Activated T-cell treated with anti-CD3 and anti-CD28 coated beads for 24 hours (primary cell): ENCODE data around the gene RAPGEF4.

ENCODE experiments used
- DNase-seq: peaks from one replicate; pipeline ENCODE4 v3.0.0-alpha.2; 2020; ENCODE audit warnings: low read depth

Gene RAPGEF4

DNA sequence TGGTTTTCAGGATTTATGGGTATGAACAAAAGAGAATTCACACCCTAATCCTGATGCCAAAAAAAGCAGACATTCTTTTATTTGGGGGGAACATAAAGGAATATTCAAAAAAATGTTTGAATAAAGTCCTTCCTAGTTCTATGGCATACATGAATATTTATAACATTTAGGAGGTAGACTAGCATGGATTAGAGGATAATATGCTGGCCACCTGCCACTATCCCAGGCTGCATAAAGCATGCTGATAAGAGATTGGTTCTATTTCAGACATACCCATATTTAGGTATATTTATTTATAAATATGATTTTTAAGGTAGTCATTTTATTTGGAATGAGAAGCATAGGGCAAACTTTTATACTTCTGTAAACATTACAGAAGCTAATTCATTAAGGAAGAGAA lies 305.1 kb downstream of the RAPGEF4 start:
- DNase-seq: no peak

DNA sequence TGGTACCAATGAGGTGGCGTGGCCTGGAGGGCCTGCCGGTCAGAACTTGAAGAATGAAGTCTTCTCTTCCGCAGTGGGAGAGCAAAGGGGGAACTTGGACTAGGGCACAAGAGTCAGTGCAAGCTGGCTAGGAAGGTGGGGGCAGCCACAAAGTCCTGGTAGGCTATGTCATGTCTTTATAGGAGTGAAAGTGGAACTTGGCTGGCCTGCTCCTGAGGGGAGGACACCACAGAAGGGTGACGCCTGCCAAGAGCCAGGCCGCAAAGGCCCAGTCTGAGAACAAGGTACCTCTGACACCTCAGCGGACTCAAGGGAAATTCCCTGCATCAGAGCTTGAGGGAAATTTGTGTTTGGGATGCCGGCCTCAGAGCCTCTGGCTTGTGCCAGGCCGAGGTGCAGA lies 307.8 kb downstream of the RAPGEF4 start:
- DNase-seq: no peak

DNA sequence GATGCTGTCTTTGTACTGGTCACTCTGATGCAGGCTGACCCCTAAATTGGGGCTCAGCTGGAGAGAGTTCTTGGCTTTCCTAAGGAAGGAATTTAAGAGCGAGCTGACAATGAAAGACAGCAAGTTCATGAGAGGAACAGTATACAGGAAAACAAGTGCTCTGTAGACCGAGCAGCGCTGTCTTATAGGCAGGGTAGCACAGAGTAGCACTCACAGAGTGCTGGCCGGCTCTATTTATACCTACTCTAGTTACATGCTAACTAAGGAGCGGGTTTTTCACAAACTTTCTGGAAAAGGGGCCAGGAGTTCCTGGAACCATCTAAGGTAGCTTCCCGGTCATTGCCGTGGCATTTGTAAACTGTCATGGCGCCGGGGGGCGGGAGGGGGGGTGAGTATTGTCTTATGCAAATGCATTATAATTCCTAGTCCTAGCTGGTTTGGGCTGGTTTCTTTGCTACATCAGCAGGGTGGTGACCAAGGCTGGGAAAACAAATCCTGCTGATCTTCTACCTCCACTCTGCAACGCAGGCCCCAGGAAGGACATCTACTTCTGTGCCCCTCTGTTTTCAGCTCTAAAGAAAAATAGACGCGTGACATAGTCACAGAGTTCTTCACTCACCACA lies 308.4 kb downstream of the RAPGEF4 start:
- DNase-seq: no peak

DNA sequence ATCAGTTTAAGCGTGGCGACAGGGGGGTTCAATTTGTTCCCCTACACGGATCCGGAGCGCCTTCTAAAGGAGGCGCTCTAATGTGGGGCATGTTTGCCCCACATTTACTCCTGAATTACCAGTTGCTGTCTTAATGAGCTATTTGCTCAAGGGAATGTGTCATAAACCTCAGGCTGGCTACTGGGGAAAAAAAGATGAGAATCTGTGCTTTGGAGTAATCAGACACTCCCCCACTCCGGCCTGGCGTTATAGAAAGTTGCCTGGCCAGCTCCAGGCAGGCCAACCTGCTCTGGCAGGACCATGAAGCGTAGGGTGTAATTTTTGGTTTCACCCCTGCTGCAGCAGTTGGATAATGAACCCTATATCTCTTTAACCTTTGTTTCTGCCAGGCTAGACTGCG lies 309.0 kb downstream of the RAPGEF4 start:
- DNase-seq: no peak

DNA sequence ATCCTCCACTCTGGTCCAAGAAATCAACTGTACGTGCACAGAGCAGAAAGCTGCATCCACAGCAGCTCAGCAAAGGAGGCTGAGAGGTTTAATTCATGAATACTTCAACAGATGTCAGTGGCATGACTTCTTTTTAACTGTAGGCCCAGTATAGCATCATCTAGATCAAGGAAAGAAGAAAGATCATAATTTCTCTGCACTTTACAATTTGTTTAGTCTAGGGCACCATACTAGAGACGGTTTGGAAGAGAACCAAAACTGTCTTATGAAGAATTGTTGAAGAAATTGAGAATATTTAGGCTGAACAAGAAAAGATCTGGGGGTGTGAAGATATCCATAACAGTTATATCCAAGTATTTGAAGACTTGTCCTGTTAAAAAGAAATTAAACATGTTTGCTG lies 309.5 kb downstream of the RAPGEF4 start:
- no peak for DNase-seq

DNA sequence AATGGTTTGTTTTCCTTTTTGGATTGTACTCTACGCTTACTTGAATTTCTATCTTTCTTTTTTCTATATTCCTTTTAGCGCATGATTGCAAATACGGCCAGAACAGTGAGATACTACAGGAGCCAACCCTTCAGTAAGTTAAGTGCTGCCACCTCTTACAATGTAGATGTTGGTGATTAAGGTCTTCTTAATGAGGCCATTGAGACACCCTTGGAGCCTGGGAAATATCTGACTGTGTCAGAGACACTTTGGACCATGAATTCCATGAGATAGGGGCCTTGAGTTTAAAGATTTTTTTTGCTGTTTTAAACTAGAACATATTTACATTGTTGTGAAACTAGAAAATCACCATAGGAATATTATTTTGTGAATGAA lies 312.9 kb downstream of the RAPGEF4 start:
- DNase-seq: no peak

DNA sequence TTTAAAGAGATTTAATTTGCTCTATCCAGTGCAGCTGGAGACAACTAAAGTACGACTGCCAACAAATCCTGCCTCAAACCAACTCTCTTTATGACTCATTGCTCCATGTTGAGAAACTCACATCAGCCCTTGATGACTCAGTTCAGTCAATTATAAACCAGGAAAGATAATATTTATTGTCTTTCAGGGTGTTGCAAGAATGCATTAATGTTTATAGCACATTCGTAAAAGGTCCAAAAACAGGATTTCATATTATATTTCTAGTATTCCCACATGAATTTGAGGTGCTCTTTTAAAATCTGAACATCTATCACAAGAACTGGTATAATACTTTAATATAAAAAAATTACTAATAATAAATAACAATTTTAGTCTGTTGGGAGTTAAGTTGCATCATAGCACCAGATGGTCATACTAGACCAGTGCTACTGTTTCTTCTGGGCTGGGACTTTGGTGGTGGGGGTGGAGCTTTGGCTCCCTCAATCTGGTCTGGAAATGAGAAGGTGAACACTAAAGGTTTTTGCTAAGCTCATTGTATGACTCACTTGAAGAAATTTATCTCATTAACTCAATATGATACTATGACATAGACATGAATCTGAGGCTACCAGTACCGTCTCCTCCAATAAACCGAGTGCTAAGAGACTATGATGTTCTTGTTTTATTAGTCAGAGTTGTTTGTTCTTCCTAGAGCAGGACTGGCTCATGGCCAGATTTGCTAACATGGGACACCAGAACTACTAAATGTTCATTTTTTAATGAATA lies 313.4 kb downstream of the RAPGEF4 start:
- peak; percentile 24 for DNase-seq

DNA sequence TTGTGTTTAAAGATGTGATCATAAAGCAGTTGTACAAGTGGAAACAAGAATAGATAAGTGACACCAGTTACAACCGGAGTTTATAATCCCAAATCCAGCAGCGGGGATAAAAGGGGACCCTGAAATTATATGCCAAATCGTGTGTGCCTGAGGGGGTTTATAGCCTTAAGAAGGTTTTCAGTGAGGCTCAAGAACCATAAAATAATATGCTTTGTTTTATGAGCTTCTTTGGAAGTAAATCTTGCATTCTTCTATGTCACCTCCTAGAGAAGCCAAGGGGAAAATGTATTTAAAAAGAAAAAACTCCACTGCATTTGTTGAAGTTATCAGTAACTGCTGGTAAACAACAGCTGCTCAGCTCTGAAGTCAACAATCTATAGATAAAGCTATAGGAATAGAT lies 314.2 kb downstream of the RAPGEF4 start:
- no peak for DNase-seq

DNA sequence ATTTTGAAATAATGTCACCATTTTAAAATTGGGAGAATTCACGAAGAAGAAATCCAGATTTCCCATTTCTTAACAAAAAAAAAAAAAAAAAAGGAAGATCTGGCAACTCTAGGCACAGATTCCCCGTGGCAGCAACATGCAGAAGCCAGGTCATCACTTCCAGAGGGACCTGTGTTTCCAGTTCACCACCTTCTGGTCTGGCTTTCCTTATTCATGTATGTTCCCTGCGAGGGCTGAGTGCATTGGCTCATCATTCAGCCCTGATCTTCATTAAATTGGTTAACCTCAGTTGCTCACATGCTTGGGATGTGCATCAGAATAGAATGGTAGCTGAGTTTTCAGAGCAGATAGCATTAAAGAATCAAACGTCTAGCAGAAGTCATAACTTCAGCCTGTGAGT lies 315.0 kb downstream of the RAPGEF4 start:
- DNase-seq: no peak

DNA sequence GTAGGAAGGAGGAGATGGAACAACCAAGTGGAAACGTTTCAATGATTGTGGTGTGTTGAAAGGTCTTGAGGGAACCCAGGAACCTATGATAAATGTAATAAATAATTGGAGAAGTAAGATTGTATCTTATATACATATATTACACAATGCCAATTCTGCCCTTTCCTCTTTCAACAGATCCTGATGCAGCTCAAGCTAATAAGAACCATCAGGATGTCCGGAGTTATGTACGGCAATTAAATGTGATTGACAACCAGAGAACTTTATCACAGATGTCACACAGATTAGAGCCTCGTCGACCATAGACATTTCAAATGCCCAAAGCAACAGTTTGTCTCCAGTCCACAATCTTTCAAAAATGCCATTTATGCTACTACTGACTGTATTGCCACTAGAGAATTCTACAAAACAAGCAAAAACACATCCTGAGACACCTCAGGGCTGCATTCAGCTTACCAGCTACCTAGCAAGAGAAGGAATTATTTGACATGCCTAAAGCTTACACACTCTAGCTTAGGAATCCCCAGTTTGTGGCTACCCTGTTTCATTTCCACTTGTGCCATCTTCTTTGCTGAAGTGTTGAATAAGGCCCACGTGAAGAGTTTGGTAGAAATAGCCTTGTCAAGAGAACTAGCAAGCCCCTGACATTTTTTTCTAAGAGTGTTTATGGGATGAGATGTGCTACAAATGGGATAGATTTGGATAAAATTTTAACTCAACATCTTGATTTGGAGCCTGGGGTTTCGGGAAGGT lies 316.0 kb downstream of the RAPGEF4 start:
- no peak for DNase-seq

DNA sequence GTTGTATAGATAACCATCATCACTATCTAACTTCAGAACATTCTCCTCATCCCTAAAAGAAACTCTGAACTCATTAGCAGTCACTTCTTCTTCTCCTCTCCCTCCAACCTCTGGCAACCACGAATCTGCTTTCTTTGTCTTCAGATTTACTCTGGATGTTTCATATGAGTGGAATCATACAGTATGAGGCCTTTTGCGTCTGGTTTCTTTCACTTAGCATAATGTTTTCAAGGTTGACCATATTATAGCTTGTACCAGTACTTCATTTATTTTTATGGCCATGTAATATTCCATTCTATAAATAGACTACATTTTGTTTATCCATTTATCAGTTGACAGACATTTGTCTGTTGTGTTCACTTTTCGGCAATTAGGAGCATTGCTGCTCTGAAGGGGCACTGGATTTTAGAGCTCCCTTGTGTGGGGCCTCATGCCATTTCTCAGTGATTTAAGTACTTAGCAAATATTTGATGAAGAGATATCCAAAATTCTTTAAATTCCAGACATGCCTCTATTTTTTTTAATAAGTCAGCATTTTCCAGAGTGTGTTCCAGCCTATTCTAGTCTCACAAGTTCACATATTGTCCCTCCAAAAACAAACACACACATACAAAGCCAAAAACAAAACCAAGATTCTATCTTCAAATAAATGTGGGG lies 317.5 kb downstream of the RAPGEF4 start:
- no peak for DNase-seq

DNA sequence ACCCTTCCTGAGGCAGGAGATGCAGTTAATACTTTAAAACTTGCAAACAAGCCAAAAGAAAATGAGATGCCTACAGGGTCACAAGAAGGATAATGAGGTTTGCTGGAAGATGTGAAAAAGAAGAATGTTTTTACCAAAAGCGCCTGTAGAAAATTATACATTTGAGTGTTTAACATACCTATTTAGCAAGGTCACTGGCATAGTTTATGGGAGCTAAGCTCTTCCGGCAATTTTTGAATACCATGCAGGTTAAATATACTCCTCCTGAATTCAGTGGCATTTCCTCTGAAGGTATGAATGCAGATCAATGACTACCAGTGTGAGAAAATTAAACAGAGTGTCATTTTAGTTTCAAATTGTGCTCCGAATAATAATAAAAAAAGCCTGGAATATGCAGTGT lies 318.8 kb downstream of the RAPGEF4 start:
- DNase-seq: no peak

DNA sequence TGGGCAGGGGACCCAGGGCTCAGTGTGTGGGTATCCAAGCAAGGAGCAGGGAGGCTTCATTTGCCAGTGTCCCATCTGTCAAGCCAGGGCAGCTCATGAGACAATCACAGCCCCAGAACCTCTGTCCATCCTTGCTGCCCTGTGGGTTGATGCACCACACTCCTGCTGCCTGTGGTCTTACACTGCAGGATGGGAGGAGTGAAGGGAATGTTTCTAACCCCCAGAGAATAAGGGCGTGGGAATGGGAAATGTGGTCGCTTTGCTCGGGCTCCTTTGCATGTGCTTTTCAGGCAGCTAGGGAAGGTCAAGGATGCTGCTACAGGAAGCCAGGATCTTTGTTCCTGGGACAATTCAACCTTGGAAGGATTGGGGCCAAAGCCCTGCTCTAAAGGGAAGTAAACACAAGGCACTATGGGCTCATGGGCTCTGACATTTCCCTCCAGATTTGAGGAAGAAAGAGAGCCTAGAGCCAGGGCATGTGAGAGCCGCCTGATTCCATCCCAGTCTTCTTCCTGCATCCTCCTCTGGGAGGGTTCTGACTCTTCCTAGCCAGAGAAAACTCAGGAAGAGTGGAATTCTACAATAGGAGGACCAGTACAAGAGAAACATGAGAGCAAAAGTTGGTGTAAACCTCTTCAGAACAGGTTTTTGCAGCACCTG lies 321.2 kb downstream of the RAPGEF4 start:
- DNase-seq: no peak

DNA sequence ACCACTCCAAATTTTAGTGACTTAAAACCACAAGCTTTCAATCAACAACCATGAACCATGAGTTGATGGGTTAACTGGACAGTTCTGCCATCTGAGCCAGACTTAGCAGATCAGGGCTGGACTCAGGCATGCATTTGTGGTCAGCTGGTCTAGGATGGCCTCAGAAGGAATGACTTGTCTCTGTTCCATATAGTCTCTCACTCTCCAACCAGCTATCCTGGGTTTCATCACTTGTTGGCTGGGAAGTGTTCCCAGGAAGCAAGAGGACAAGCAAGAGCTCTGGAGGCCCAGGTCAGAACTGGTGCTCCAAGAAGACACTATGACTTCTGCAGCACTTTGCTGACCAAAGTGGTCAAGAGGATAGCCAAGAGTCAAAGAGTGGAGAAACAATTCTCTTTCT lies 322.5 kb downstream of the RAPGEF4 start:
- DNase-seq: no peak

DNA sequence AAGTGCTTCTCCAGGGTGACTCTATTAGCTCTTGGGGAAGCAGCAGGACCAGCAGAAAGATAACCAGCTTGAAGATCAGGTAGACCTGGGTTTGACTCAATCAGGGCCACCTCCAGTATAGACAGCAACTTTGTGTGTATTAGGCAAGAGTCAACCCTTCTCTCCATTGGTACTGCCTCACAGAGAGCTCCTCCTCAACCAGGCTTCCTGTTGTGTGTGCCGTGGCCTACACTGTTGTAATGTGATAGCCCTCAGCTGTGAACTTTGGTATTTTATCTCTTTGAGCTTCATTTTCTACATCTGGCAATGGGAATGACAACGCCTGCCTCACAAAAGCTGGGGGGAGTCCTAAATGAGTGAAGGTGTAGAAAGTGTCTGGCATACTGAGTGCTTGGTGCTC lies 323.0 kb downstream of the RAPGEF4 start:
- no peak for DNase-seq

DNA sequence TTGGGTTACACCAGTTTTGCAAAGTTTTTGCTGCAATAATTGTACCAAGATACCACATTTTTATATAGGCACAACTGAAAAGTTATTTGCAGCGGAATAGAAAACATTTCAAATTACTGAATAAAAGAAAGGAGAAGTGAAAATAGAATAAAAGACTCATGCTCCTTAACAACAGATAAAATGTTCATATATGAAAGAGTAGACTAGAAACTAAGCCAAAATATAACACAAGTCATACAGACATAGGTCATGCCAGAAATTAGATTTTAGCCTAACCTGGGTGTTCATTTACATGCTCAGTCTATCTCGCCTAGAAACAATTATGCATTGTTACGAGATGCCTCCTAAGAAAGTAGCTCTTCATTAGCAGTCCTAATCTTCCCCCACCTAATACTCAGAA lies 323.6 kb downstream of the RAPGEF4 start:
- DNase-seq: no peak

DNA sequence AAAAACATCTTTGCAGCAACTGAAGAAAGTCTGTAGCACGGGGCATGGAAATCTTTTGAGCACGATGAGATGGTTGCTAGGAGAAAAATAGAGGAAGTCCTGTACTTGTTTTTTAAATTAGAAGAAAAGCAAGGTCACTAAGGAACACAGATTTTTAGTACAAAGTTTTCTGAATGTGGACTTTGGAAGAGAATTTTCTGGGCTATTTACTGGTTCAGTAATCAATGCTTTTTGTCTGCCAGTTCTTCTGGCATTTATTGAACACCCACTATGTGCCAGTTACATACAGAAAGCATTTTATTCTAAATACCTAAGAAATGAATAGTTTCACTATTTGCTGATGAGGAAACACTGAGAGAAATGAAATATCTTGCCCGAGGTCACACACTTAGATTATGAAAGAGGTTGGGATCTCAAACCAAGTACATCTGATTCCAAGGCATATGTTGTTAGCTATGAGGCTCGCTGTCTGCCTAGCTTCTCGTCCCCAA lies 324.4 kb downstream of the RAPGEF4 start:
- DNase-seq: no peak

DNA sequence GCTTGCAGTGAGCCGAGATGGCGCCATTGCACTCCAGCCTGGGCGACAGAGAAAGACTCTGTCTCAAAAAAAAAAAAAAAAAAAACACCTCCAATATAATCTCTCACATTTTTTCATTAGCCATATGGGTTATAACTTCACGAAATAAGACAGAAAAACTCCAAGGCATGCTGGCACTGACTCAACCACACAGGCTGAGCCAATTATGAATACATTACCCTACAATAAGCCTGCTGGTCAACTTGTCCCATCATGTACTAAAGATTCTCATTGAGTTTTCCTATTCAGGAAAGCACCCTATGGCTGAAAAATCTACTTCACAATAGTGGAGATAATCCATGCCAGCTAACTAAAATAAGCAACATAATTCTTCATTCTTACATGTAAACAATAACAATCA lies 327.2 kb downstream of the RAPGEF4 start:
- DNase-seq: no peak

DNA sequence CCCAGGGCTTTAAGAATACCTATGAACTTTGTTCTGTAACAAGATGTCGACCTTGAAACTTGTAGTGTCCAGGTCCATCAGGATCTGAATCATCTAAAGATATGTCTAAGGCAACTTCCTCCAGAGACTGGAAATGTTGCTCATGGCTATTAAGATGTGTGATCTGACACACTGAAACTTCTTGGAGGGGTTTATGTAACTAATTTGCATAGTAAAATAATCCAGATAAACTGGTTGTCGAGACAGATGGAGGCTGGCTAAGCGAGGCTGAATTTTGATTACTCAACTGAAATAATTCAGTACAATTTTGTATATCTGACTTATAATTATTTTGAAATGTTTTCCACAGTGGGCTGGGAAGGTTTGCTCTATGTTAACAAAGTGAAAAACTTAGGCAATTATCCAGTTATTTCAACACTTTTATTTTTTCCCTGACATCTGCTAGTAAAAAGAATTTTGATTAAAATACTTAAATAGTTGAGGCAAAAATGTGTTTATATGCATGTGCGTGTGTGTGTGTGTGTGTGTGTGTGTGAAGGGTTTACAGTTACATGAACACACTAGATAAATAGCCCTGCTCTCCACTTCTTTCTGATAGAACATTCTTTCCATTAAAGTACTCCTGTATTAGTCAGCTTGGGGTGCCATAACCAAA lies 328.6 kb downstream of the RAPGEF4 start:
- no peak for DNase-seq

DNA sequence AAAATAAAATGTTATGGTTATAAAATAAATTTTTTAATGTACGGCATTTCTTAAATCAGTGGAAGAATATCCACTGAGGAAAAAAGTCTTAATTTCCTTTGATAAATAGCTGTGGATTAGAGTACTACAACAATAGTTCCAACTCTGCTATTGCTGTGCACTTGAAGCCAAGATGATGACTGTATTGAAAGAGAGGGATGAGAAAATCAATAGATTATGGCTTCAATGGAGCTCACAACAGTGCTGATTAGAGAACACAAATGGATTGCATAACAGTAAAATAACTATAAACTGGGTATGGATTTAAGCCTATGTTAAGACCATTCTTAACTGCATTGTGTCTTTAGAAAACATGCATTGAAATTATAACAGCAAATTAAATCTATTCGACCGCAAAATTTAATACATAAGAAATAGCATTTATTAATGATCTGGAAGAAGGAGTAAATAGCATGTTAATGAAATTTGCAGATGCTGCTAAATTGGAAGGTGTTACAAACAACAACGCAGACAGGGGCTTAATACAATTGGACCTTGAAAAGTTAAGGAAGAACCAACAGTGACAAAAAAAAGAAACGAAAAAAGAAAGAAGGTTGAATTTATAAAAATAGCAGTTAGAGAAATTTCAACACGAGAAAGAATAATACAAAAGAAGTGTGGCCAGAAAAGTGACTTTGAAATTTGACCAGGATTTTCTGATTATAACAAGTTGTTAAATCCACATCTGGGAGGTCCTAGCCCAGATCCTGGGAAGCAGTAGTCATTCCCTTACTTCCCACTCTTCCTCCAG lies 331.4 kb downstream of the RAPGEF4 start:
- no peak for DNase-seq
